Stimulated activated CD8-positive, alpha-beta memory T cell treated with anti-CD3 and anti-CD28 coated beads, Interleukin-15, amount 100 ng/mL, for 1 hour (primary cell): ENCODE results near the gene SYTL3.
"Not testable (repeated sequence)": the region's sequence is repeated elsewhere in the genome, so short reads cannot be mapped to it uniquely, and the experiment has no call there.

Experiments used
- DNase-seq: peaks from one replicate; pipeline ENCODE4 v3.0.0-alpha.2; 2020; ENCODE audit warnings: low read depth

Gene SYTL3, protein sequence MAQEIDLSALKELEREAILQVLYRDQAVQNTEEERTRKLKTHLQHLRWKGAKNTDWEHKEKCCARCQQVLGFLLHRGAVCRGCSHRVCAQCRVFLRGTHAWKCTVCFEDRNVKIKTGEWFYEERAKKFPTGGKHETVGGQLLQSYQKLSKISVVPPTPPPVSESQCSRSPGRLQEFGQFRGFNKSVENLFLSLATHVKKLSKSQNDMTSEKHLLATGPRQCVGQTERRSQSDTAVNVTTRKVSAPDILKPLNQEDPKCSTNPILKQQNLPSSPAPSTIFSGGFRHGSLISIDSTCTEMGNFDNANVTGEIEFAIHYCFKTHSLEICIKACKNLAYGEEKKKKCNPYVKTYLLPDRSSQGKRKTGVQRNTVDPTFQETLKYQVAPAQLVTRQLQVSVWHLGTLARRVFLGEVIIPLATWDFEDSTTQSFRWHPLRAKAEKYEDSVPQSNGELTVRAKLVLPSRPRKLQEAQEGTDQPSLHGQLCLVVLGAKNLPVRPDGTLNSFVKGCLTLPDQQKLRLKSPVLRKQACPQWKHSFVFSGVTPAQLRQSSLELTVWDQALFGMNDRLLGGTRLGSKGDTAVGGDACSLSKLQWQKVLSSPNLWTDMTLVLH

DNA sequence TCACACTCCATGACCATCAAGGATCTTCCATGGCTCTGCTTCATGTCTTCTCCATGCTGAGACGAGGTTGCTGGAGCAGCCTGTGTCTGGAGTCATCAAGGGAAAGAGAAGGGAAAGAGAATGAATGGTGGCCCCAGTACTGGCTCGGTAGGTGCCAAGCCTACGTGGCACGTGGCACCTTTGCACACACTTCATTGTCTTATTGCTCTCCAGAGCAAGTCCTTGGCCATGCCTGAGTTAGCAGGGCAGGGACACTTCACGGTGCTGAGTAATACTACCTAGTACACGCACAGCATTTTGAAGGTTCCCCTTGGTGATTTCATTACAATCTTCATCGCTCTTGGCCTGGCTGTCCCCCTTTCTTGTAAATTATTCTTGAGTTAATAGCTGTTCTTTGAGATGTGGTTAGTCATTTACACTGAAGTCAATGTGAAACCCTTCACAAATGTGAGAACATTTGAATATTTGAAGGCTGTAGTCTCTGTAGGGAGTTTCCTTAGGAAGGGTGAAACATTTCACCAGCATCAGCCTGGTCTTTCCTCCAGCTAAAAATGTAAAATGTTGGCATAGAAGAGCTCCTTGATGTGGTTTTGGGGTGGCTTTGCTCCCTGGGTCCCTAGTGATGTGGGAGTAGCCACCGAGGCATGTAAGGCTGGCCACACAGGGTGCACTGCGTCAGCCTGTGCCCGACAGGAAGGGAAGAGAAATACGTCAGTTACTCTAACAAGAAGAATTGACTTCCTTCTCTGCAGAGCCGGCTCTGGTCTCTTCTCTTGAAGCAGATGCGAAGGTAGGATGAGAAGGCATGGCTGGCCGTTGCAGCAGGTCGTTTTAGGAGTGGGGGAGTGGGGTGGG lies at the start of gene SYTL3:
TSS of gene SYTL3 (plus strand) at position 766 of the 855 bp plus-strand sequence. CDS start 13,215 bp downstream, outside the sequence.
- DNase-seq = peak; percentile 48

DNA sequence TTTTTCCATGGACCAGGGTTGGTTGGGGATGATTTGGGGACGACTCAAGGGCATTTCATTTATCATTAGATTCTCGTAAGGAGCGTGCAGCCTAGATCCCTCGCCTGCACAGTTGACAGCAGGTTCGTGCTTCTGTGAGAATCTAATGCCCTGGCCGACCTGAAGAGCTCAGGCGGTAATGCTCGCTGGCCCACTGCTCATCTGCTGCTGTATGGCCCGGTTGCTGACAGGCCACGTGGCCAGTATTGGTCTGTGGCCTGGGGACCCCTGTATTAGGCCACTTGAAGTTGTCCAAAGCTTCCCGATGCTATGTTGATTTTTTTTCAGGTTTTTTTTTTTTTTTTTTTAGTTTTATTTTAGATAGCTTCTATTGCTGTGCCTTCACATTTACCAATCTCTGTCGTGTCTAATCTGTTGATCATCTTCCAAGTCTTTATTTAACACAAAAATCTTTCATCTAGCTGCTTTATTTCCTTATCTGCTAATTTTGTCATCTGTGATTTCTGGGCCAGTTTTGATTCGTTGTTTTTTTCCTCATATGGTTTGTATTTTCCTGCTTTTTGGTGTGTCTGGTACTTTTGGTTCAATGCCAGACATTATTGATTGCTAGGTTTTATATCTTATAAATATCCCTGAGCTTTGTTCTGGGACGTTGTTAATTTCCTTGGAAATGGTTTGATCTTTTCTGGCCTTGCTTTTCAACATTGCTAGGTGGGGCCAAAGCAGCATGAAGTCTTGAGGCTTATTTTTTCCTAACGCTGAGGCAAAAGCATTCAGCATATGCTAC lies 46.4 kb upstream of the SYTL3 start:
- no peak for DNase-seq

DNA sequence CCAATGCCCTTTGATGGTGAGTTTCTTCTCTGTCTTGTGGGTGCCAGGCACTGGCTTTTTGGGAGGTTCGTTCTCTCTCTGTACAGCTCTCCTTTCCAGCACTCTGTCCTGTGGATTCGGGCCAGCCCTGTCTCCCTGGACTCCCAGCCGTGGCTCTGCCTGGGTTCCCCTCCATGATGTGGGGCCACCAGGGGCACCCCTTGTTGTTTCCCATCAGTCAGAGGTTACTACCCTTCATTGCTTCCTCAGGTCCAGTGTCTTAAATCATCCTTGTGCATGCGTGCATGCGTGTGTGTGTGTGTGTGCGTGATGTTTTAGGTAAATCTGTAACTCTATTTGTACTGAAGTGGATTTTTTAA lies 45.8 kb upstream of the SYTL3 start:
- no peak for DNase-seq

DNA sequence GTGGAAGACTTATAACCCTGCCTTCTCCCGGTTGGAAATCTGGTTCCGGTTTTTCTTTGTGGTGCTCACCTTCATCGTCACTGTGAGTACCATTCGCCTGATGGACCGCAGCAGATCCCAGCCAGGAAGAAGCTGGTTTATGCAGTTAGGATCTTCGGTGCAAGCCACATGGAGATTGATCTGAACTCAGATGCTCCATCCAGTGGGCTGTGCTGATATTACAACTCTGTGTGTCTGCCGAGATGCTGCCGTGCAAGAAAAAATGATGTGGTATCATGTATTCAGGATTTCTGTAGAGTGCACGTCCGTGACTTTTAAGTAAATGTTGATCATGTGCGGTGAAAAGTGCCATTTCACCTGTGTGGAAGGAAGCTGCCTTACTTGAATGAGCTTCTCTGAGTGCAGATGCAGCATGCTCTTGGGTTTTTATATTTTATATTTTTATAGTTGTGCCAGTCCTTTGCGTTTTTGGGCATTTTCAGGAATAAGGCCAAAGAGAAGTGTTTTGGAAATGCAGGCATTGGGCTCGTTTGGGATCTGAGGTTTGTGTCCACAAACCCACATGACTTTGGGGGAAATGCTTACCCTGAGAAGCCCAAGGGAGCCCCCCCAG lies 44.5 kb upstream of the SYTL3 start:
- DNase-seq = peak; percentile 24

DNA sequence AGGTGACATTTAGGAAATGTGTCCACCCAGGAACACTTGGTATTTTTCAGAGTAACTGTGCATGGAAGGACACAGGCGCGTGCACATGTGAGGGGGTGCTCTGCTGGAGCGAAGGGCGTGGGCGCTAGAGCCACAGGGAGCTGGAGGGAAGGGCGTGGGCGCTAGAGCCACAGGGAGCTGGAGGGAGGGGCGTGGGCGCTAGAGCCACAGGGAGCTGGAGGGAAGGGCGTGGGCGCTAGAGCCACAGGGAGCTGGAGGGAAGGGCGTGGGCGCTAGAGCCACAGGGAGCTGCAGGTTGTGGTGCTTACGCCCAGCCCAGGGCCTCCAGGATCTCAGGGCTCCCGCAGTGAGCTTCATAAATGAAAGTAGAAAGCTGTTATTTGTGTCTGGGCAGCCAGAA lies 43.8 kb upstream of the SYTL3 start:
- DNase-seq = not testable (repeated sequence)

DNA sequence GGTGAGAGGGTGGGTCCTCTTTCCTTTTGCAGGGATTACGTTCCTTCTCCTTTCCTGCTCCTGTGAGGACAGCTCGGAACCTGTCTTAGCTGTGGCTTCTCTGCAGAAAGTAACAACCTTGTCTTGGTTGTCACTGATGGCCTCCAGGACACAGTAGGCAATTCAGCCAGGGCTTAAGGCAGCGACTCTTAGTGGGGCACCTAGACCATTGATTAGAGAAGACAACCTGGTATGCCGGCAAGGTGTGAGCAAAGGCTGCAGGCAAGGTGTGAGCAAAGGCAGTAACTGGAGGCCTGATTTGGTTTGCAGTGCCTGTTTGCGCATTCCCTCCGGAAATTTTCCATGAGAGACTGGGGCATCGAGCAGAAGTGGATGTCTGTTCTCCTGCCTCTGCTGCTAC lies 42.9 kb upstream of the SYTL3 start:
- no peak for DNase-seq

DNA sequence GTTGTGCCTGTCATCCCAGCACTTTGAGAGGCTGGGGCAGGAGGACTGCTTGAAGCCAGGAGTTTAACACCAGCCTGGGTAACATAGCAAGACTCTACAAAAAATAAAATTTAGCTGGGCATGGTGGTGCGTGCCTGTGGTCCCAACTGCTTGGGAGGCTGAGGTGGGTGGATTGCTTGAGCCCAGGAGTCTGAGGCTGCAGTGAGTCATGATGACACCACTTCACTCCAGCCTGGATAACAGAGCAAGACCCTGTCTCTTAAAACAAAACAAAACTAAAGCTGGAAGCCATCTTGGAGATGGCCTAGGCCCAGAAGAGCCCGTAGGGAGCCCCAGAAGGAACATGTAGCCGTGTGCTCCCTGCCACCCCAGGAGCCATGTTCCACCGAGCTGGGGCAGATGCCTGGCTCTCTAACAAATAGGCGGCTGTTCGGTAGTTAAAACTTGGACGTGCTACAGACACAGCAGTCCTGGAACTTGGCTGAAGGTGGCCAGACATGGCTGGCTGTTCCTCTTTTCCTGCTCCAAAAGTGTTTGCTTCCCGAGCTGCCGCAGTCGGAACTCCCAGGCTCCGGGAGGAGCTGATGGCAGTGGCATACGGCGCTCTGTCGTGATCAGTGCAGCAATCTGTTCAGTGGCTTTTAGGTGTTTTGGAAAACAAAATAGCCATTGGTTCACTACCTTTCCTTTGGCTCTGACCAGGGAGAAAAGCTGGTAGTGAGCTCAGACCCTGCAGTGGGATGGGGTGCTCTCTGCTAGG lies 42.3 kb upstream of the SYTL3 start:
- no peak for DNase-seq

DNA sequence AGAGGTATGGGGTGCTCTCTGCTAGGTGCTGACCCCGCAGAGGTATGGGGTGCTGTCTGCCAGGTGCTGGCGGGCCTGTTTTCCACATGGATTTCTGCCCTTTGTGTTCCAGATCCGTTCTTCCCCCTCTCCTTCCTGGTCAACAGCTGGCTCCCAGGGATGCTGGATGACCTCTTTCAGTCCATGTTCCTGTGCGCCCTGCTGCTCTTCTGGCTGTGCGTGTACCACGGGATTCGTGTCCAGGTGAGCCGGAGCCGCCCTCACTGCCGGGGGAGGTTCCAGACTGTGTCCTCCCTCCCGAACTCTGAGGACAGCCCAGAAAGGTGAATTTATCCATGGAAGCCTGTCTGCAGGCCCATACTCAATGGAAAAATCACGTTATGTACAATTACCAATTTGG lies 41.6 kb upstream of the SYTL3 start:
- DNase-seq = no peak

DNA sequence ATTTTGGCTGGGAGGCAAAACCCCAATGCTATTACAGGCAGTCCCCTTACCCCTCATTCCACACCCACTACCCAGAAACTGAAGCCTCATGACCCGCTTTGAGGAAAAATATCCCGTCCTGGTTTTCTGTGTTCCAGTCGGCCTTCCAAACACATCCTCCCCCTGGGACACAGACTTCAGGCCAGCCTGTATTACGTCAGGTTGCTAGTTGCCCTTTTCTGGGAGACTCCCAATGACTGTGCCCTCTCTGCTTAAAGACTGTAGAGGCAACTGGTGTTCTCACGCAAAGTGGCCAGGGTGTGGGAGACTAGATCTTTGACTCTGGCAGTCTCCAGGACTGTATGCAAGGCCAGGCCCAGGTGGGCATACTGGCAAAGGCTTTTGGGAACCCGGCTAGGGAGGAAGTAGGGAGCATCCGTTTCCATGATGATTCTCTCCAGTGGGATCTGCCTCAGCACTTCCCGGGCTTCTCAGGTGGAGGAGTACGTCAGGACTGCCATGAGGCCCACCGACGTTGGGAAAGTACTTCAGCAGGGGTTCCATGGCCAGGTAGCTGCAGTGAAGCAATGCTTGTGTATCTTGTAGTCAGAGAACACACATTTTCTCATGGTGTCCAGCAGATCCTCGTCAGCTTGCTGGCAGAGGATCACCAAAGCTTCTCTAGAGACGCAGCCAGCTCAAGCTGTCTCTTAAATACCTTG lies 40.2 kb upstream of the SYTL3 start:
- DNase-seq = no peak

DNA sequence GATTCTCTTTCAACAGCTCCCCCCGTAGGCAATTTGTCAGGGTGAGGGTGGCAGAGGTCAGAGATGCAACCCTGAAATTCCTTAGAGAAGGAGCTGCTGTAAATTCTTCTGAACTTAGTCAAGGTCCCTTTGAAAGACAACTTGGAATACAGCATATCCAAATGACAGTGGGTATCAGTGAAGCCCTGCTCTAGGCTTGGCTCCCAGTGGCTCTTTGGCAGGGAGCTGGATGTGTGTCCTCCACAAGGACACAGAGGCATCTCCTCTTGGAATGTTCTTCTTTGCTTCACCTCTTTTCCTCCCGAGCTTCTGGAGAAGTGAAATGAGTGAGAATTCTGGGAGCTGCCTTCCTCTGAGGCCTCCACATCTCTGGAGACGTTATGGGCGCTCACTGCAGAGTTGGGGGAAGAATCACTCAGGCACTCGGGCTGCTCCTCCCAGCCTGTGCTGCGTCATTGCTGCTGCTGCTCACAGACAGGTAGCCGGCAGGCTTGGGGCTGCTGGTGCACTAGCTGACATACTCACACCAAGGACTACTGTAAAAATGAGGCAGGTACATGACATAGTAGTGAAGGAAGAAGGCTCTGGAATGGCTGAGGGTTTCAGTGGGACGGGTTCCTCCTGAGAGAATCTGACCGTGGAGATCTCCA lies 39.4 kb upstream of the SYTL3 start:
- no peak for DNase-seq

DNA sequence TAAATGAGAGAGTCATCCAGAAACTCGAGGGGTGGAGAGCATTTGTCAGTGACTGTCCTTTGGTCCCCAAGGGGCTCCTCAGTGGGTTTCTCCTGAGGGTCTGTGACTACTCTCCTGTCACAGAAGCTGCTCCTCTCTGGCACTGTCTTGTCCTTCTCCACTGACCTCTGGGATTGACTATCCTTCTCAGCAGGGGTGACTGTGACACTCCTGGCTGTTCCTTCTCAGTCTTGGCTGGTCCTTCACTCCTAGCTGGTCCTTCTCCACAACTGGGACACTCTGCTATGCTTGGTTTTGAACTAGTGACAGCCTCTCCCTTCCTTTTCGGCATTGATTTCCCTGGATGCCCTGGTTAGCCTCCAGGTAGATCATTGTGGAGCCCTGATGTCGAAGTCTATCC lies 38.8 kb upstream of the SYTL3 start:
- DNase-seq = no peak

DNA sequence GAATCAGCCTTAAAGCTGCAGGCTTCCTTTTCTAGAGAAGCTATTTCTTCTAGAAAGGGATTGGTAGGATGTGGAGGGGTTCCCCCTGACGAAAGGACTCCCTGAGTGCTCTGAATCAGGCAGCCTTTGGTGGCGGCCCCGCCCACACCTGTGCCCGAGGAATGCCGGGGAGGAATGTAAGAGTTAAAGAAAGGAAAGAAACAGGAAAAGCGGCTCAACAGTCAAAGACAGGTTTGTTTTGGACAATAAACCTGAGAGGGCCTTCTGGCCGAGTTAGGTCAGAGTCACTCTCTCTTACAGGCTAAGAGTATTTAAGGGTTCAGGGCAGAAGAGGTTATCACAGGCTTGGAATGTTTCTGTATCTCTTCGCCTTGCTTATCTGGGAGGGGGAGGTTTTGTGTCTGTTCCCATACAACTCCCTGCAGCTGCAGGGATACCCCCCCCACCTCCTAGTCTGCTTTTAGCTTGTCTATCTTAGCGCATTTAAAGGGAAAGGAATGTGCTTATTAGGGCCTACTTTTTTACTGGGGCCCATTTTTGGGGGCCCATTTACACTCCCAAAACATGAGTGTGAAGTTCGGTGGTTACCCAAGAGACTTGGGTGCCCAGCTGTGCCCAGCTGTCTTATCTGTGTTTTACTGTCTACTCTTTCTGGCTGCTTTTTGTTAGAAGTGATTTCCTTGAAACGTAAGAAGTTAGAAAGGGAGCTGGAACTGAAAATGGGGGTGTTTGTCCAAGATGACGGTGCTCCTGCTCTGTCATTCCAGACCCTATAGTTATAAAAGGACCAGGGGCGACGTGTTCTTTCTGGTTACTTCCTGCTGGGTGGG lies 38.1 kb upstream of the SYTL3 start:
- no peak for DNase-seq

DNA sequence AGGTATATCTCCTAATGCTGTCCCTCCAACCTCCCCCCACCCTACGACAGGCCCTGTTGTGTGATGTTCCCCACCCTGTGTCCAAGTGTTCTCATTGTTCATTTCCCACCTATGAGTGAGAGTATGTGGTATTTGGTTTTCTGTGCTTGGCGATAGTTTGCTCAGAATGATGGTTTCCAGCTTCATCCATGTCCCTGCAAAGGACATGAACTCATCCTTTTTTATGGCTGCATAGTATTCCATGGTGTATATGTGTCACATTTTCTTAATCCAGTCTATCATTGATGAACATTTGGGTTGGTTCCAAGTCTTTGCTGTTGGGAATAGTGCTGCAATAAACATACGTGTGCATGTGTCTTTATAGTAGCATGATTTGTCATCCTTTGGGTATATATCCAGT lies 35.2 kb upstream of the SYTL3 start:
- DNase-seq = not testable (repeated sequence)

DNA sequence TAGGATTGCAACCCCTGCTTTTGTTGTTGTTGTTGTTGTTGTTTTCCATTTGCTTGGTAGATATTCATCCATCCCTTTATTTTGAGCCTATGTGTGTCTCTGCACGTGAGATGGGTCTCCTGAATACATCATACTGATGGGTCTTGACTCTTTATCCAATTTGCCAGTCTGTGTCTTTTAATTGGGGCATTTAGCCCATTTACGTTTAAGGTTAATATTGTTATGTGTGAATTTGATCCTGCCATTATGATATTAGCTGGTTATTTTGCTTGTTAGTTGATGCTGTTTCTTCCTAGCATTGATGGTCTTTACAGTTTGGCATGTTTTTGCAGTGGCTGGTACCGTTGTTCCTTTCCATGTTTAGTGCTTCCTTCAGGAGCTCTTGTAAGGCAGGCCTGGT lies 31.6 kb upstream of the SYTL3 start:
- not testable (repeated sequence) for DNase-seq

DNA sequence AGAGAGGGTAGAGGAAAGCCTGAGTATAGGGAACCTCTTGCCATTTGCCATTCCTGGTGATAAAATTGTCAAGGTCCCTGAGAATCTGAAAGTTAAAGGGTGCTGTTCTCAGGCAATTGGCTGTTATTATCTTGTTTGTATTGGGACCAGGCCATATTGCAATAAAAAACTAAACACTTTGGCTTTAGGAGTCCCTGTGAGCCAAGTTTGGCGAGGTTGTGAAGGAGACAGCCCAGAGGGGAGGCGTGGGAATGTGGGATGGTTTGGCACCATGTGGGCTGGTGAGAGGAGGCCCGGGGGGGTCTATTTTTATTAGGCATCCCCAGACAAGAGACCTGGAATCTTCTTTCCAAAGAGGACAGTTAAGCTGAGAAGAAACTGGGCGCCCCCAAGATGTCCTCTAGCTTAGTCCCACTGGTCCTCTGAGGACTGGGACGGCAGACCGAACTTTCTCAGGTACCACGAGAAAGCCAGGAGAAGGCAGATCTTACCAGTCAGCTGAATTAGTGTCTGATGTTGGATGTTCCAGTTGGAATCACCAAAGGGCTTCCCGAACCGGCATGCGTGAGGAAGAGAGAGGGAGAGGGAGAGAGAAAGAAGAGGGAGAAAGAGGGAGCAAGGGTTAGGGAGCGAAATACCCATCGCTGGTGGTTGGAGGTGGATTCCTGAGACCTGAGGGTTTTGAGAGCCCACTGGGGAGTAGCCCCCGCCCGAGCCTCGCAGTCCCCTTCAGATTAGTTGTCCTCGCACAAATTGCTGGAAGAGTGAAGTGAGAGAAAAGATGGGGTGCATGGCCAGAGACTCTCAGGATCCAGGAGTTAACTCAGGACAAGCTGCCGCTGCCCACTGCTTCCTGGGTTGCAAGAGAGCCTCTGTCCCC lies 29.7 kb upstream of the SYTL3 start:
- DNase-seq = no peak

DNA sequence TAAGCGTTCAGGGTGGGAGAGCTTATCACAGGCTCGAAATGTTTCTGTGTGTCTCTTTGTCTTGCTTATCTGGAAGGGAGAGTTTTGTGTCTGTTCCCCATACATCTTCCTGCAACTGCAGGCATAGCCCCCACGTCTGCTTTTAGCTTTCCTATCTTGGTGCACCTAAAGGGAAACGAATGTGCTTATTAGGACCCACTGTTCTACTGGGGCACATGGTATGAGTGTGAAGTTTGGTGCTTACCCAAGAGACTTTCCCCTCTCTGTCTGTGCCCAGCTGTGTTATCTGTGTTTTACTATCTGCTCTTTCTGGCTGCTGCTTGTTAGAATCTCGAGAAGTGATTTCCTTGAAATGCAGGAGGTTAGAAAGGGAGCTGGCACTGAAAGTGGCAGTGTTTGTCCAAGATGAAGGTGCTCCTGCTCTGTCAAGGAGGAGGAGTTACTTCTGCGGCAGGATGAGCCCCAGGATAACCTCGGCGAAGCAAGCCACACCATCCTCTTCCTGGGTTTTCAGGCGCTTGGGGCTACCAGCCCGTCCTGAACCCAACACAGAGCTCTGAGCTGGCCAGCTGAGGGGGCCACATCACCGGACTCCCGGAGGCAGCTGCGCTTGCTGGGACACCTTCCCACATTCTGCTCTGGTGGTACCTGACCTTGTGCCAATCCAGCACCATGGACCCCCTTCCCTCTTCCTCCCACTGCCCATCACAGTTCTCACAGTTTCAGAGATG lies 28.7 kb upstream of the SYTL3 start:
- DNase-seq = no peak
